Activated naive CD8-positive, alpha-beta T cell treated with anti-CD3 and anti-CD28 coated beads, Interleukin-2, amount 50 U/mL, for 24 hours (primary cell): ENCODE results near the gene METTL26.

Experiments
- ATAC-seq: fragments of 150-1000 bp; cut with Tn5 transposase; one replicate; pipeline ENCODE4 v1.10.0; 2021
- DNase-seq: peaks from one replicate; pipeline ENCODE4 v3.0.0; 2021
- H3K27ac Mint-ChIP-seq: one replicate; pipeline ENCODE4 v1.8.0; 2021; ENCODE audit warnings: mild to moderate bottlenecking, mixed read lengths
- H3K27me3 Mint-ChIP-seq: one replicate; pipeline ENCODE4 v1.8.0; 2021; ENCODE audit warnings: mixed read lengths
- H3K36me3 Mint-ChIP-seq: one replicate; pipeline ENCODE4 v1.8.0; 2021; ENCODE audit warnings: low read depth, mixed read lengths
- H3K4me1 Mint-ChIP-seq: one replicate; pipeline ENCODE4 v1.8.0; 2021; ENCODE audit warnings: mixed read lengths
- H3K4me3 Mint-ChIP-seq: one replicate; pipeline ENCODE4 v1.8.0; 2021; ENCODE audit warnings: mild to moderate bottlenecking, moderate library complexity, mixed read lengths
- H3K9me3 Mint-ChIP-seq: one replicate; pipeline ENCODE4 v1.8.0; 2021; ENCODE audit warnings: mixed read lengths

METTL26 gene

GRCh38 chr16:669666-670065, 33.6 kb upstream of the METTL26 start:
- no peak for DNase-seq
- Mint-ChIP-seq H3K4me1 (peaks cover 6% of the 10 kb centered on the region), H3K36me3 (peaks cover 5% of the 10 kb centered on the region), H3K9me3 (no peaks in the 10 kb centered on the region), H3K4me3 (peak overlapping the region; percentile 76), H3K27ac (no peak overlapping the region), H3K27me3 (no peaks in the 10 kb centered on the region)
- no peak for ATAC-seq

GRCh38 chr16:668519-669171, 32.5 kb upstream of the METTL26 start:
- DNase-seq (no peak), ATAC-seq (no peak)
- H3K4me3 Mint-ChIP-seq = peak overlapping the region; percentile 76
- no peaks in the 10 kb centered on the region for H3K27me3 Mint-ChIP-seq
- peaks cover 6% of the 10 kb centered on the region for H3K4me1 Mint-ChIP-seq
- peak overlapping the region; percentile 67 for H3K27ac Mint-ChIP-seq
- H3K36me3 Mint-ChIP-seq = peaks cover 5% of the 10 kb centered on the region
- no peaks in the 10 kb centered on the region for H3K9me3 Mint-ChIP-seq

GRCh38 chr16:667780-668518, 31.8 kb upstream of the METTL26 start, which contains the start of gene RHOT2:
Gene RHOT2, plus strand, starts transcription at chr16:668132. Its CDS starts 68 bp downstream, at chr16:668200.
- ATAC-seq (peak; percentile 96), DNase-seq (peak; percentile 96)
- H3K9me3 Mint-ChIP-seq = no peaks in the 10 kb centered on the region
- H3K4me1 Mint-ChIP-seq = peaks cover 6% of the 10 kb centered on the region
- H3K27me3 Mint-ChIP-seq = no peaks in the 10 kb centered on the region
- peaks cover 5% of the 10 kb centered on the region for H3K36me3 Mint-ChIP-seq
- H3K4me3 Mint-ChIP-seq = peak within 1 kb of the TSS; percentile 76
- H3K27ac Mint-ChIP-seq = peak within 1 kb of the TSS; percentile 86

- peak overlapping the region; percentile 76 for H3K4me3 Mint-ChIP-seq
- no peak for ATAC-seq
- H3K36me3 Mint-ChIP-seq = peaks cover 7% of the 10 kb centered on the region
- H3K27me3 Mint-ChIP-seq = no peaks in the 10 kb centered on the region
- no peaks in the 10 kb centered on the region for H3K9me3 Mint-ChIP-seq
- H3K4me1 Mint-ChIP-seq = peaks cover 6% of the 10 kb centered on the region
- no peak for DNase-seq
- peak overlapping the region; percentile 86 for H3K27ac Mint-ChIP-seq
Observed at GRCh38 chr16:667113-667779, 31.1 kb upstream of the METTL26 start.

GRCh38 chr16:666572-666971, 30.5 kb upstream of the METTL26 start:
- ATAC-seq = no peak
- Mint-ChIP-seq H3K27ac (no peak overlapping the region), H3K4me3 (no peak overlapping the region), H3K36me3 (peaks cover 7% of the 10 kb centered on the region), H3K27me3 (no peaks in the 10 kb centered on the region), H3K9me3 (no peaks in the 10 kb centered on the region), H3K4me1 (peaks cover 6% of the 10 kb centered on the region)
- DNase-seq = no peak

GRCh38 chr16:662597-662996, 26.5 kb upstream of the METTL26 start:
- H3K4me1 Mint-ChIP-seq = peaks cover 6% of the 10 kb centered on the region

GRCh38 chr16:662095-662494, 26.0 kb upstream of the METTL26 start:
- H3K9me3 Mint-ChIP-seq = no peaks in the 10 kb centered on the region
- H3K4me3 Mint-ChIP-seq = no peak overlapping the region
- peaks cover 5% of the 10 kb centered on the region for H3K4me1 Mint-ChIP-seq
- H3K27me3 Mint-ChIP-seq = no peaks in the 10 kb centered on the region
- peaks cover 2% of the 10 kb centered on the region for H3K36me3 Mint-ChIP-seq
- no peak for DNase-seq
- no peak for ATAC-seq
- H3K27ac Mint-ChIP-seq = no peak overlapping the region

More at GRCh38 chr16:662597-662996, 26.5 kb upstream of the METTL26 start:
- Mint-ChIP-seq H3K27me3 (no peaks in the 10 kb centered on the region), H3K36me3 (peaks cover 2% of the 10 kb centered on the region), H3K9me3 (no peaks in the 10 kb centered on the region), H3K4me3 (no peak overlapping the region), H3K27ac (no peak overlapping the region)
- no peak for ATAC-seq
- DNase-seq = no peak

GRCh38 chr16:661184-661821, 25.2 kb upstream of the METTL26 start:
- no peak for ATAC-seq
- Mint-ChIP-seq H3K27ac (no peak overlapping the region), H3K4me3 (no peak overlapping the region)

GRCh38 chr16:660459-661183, 24.5 kb upstream of the METTL26 start:
- peak; percentile 68 for DNase-seq
- peaks cover 2% of the 10 kb centered on the region for H3K36me3 Mint-ChIP-seq
- peaks cover 5% of the 10 kb centered on the region for H3K4me1 Mint-ChIP-seq
- no peak overlapping the region for H3K27ac Mint-ChIP-seq
- H3K27me3 Mint-ChIP-seq = no peaks in the 10 kb centered on the region
- no peak overlapping the region for H3K4me3 Mint-ChIP-seq
- H3K9me3 Mint-ChIP-seq = no peaks in the 10 kb centered on the region
- peak; percentile 47 for ATAC-seq

More at GRCh38 chr16:661184-661821, 25.2 kb upstream of the METTL26 start:
- Mint-ChIP-seq H3K27me3 (no peaks in the 10 kb centered on the region), H3K36me3 (peaks cover 2% of the 10 kb centered on the region), H3K9me3 (no peaks in the 10 kb centered on the region), H3K4me1 (peaks cover 5% of the 10 kb centered on the region)
- DNase-seq = no peak

GRCh38 chr16:660132-660458, 24.0 kb upstream of the METTL26 start:
- no peak overlapping the region for H3K27ac Mint-ChIP-seq
- peaks cover 5% of the 10 kb centered on the region for H3K4me1 Mint-ChIP-seq
- DNase-seq (no peak), ATAC-seq (no peak)
- H3K4me3 Mint-ChIP-seq = no peak overlapping the region
- H3K27me3 Mint-ChIP-seq = no peaks in the 10 kb centered on the region
- H3K36me3 Mint-ChIP-seq = peaks cover 2% of the 10 kb centered on the region
- H3K9me3 Mint-ChIP-seq = no peaks in the 10 kb centered on the region

- ATAC-seq = no peak
- Mint-ChIP-seq H3K27me3 (no peaks in the 10 kb centered on the region), H3K4me1 (peaks cover 5% of the 10 kb centered on the region), H3K27ac (no peak overlapping the region), H3K4me3 (no peak overlapping the region), H3K9me3 (no peaks in the 10 kb centered on the region), H3K36me3 (peaks cover 2% of the 10 kb centered on the region)
- DNase-seq = no peak
Observed at GRCh38 chr16:659618-660017, 23.5 kb upstream of the METTL26 start.

GRCh38 chr16:658679-659571, 22.8 kb upstream of the METTL26 start:
- no peaks in the 10 kb centered on the region for H3K27me3 Mint-ChIP-seq
- no peak for DNase-seq
- peaks cover 2% of the 10 kb centered on the region for H3K36me3 Mint-ChIP-seq
- H3K9me3 Mint-ChIP-seq = no peaks in the 10 kb centered on the region
- peaks cover 5% of the 10 kb centered on the region for H3K4me1 Mint-ChIP-seq
- H3K4me3 Mint-ChIP-seq = no peak overlapping the region
- H3K27ac Mint-ChIP-seq = no peak overlapping the region
- ATAC-seq = no peak

GRCh38 chr16:657487-657886, 21.4 kb upstream of the METTL26 start:
- no peaks in the 10 kb centered on the region for H3K27me3 Mint-ChIP-seq
- no peak for DNase-seq
- no peak overlapping the region for H3K27ac Mint-ChIP-seq
- ATAC-seq = no peak
- H3K36me3 Mint-ChIP-seq = peaks cover 3% of the 10 kb centered on the region
- no peak overlapping the region for H3K4me3 Mint-ChIP-seq
- no peaks in the 10 kb centered on the region for H3K9me3 Mint-ChIP-seq
- H3K4me1 Mint-ChIP-seq = peaks cover 5% of the 10 kb centered on the region
